Adrenal gland (tissue), 12 donors: Measurements from ENCODE around the gene MAGI1. TPM values are rescaled to one million over a fixed set of nuclear protein-coding genes. Genes with fewer than 3 reads are reported as not detected.

Source experiments
- DNase-seq, 7 donors: peaks; one replicate each; pipeline ENCODE4 v3.0.0-alpha.2; 2019 to 2020
- H3K27ac ChIP-seq, 5 donors: fragments of 200-600 bp; sonication (generic) in 4 of 5; 1 replicate in 3 of 5; 2 replicates in 2 of 5; pipeline versions ENCODE4 v1.5.1 to v1.8.0; 2016 to 2020; ENCODE audit warnings: mild to moderate bottlenecking in 1 of 5
- H3K27me3 ChIP-seq: fragments of 200-600 bp; 2 replicates; pipeline ENCODE4 v1.8.0; 2021
- H3K36me3 ChIP-seq, 2 donors: fragments of 200-600 bp; replicated peaks in 1 of 2; 1 replicate in 1 of 2; 2 replicates in 1 of 2; pipeline versions ENCODE4 v1.5.1 to v1.8.0; 2018 to 2022
- H3K4me1 ChIP-seq, 2 donors: fragments of 200-600 bp; replicated peaks in 1 of 2; 1 replicate in 1 of 2; 2 replicates in 1 of 2; pipeline versions ENCODE4 v1.5.1 to v1.8.0; 2018 to 2021
- H3K4me3 ChIP-seq, 4 donors: fragments of 200-600 bp; sonication (generic) in 3 of 4; one replicate each; pipeline ENCODE4 v1.5.1; 2016 to 2018
- H3K9me3 ChIP-seq, 3 donors: fragments of 200-600 bp; sonication (generic) in 1 of 3; replicated peaks in 1 of 3; 1 replicate in 2 of 3; 2 replicates in 1 of 3; pipeline versions ENCODE4 v1.5.1 to v1.8.0; 2016 to 2021
- POLR2A ChIP-seq, 2 donors: fragments of 450-650 bp; IDR thresholded peaks; one replicate each; pipeline ENCODE4 v1.6.1; 2017; ENCODE audit warnings: antibody characterized with exemption in 2 of 2, mild to moderate bottlenecking in 2 of 2, moderate library complexity in 1 of 2
- WGBS, 4 donors: extraction: QIAGEN DNeasy Blood & Tissue Kit in 2 of 4; methylation state at CpG; one replicate each; pipeline versions ENCODE4 v1.1.5 to v1.1.7; 2013 to 2017; 5-methylcytosine and 5-hydroxymethylcytosine counted together
- intact Hi-C, 2 donors: fragments of 100-400 bp; cut with DNase I; formaldehyde crosslinking; loops; one replicate each; pipeline versions ENCODE4 v1.14.1 to v1.15.0; 2022 to 2023
- polyA plus RNA-seq, 3 donors: library from polyadenylated mRNA; stranded (reverse); fragments of 200-250 nt in 2 of 3; fragments of 350-450 nt in 1 of 3; fragmentation: Illumina TruSeq in 1 of 3; extraction: RNeasy Lipid Tissue Mini Kit (QIAGEN cat#74804) in 1 of 3; gene quantifications; one replicate each; pipeline ENCODE4 v1.2.3, GENCODE V29; 2013 to 2014
- total RNA-seq, 9 donors: library from RNA; depleted of rRNA in 4 of 9; stranded (reverse); fragments of >200 nt in 4 of 9; fragments of 120-200 nt in 1 of 9; fragmentation: NEBNext Ultra II Directional in 1 of 9; extraction: Animal tissue kit (Norgen Biotek cat#: 25700) in 1 of 9; gene quantifications; one replicate each; pipeline versions ENCODE4 v1.1.0 to v1.2.4, GENCODE V29; 2013 to 2023
- TF ChIP-seq, protein P1 (sequence below), 6 experiments: fragments of 450-650 bp in 4 of 6; fragments of 200-600 bp in 2 of 6; sonication (generic) in 1 of 6; IDR thresholded peaks; 1 replicate in 5 of 6; 2 replicates in 1 of 6; pipeline versions ENCODE4 v1.5.1 to v1.8.0; 2016 to 2021; ENCODE audit warnings: antibody characterized with exemption in 6 of 6, mild to moderate bottlenecking in 2 of 6, moderate library complexity in 1 of 6
- donor health status: healthy with polysubstance abuse.
- donor health status: Bipolar disorder and iron deficiency.
- donor health status: DM: yes; HTN: yes; CAD: no.
- donor health status: DM: no; HTN: no; CAD: no.
- donor health status: DM: no; HTN: no; CAD: no.
- donor health status: DM: yes; HTN: yes; CAD: no.

Gene MAGI1
- total and polyA plus RNA-seq, 12 donors = 4.8 to 31.6 (median 18.5) TPM

DNA sequence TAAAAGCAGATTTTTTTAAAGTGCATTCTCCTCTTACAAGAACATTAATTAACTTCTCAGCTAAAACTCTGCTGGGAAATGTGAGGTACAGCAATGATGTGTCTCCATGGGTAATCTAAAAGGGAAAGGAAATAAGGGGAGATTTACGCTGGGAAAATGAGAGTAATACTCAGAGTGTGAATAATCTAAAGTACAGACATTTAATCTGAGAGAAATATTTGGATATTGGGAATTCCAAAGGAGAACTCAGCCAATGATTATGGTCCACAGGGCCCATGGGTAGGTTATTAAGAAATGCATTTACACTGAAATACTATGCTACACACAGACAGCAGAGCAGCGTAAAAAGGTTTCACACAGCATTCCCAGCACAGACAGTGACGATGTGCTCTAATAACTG is 229.9 kb downstream of the MAGI1 start:
- Histone ChIP-seq H3K9me3 (no peaks in the 10 kb centered on the region), H3K27me3 (no peaks in the 10 kb centered on the region), H3K36me3 (no peaks in the 10 kb centered on the region), H3K4me3 (no peak overlapping the region), H3K4me1 (no peaks in the 10 kb centered on the region), H3K27ac (no peak overlapping the region)
- intact Hi-C loops = no loop called here
- 79 to 98% (median 88%) methylated on average over 3 of the region's 3 CpGs for WGBS, 4 donors
- DNase-seq = no peak
- TF ChIP-seq POLR2A (IDR thresholded peaks at IDR 0.05) = no peak

DNA sequence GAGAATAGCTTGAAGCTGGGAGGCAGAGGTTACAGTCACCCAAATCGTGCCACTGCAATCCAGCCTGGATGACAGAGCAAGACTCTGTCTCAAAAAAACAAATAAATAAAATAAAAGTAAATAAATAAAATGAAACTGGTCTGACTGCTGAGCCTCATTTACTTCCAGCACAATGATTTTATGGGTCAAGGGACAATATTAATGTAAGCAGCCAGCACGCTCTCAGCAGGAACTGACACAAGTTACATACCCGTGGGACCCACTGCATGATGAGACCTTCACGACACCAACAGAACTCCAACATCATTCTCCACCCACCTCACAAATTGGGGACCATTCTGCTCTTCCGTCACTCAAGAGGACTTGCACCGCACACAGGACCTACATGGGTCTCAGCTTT is 230.3 kb downstream of the MAGI1 start:
- H3K27ac ChIP-seq = no peak overlapping the region
- WGBS, 4 donors = 71 to 87% (median 77%) methylated on average over 6 of the region's 6 CpGs
- H3K9me3 ChIP-seq = no peaks in the 10 kb centered on the region
- no peaks in the 10 kb centered on the region for H3K36me3 ChIP-seq
- no peak overlapping the region for H3K4me3 ChIP-seq
- H3K27me3 ChIP-seq = no peaks in the 10 kb centered on the region
- no peak for DNase-seq
- intact Hi-C loops = no loop called here
- no peaks in the 10 kb centered on the region for H3K4me1 ChIP-seq
- TF ChIP-seq, protein P1, sequence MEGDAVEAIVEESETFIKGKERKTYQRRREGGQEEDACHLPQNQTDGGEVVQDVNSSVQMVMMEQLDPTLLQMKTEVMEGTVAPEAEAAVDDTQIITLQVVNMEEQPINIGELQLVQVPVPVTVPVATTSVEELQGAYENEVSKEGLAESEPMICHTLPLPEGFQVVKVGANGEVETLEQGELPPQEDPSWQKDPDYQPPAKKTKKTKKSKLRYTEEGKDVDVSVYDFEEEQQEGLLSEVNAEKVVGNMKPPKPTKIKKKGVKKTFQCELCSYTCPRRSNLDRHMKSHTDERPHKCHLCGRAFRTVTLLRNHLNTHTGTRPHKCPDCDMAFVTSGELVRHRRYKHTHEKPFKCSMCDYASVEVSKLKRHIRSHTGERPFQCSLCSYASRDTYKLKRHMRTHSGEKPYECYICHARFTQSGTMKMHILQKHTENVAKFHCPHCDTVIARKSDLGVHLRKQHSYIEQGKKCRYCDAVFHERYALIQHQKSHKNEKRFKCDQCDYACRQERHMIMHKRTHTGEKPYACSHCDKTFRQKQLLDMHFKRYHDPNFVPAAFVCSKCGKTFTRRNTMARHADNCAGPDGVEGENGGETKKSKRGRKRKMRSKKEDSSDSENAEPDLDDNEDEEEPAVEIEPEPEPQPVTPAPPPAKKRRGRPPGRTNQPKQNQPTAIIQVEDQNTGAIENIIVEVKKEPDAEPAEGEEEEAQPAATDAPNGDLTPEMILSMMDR (IDR thresholded peaks at IDR 0.05) = no peak
- TF ChIP-seq POLR2A (IDR thresholded peaks at IDR 0.05) = no peak

DNA sequence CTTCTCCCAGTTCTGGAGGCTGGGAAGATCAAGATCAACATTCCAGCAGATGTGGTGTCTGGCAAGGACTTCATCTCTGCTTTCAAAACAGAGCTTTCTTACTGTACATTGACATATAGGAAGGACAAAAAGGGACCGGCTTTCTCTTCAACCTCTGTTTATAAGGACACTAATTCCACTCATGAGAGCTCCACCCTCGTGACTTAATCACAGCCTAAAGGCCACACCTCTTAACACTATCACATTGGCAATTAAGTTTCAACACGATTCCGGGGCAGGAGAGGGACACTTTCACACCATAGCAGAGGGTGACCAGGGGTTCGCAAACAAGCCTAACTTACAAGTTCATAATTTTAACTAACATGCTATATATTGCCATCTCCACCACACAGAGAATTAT is 231.5 kb downstream of the MAGI1 start:
- TF ChIP-seq, protein P1 (IDR thresholded peaks at IDR 0.05) = no peak
- TF ChIP-seq POLR2A (IDR thresholded peaks at IDR 0.05) = no peak
- Histone ChIP-seq H3K27ac (no peak overlapping the region), H3K27me3 (no peaks in the 10 kb centered on the region), H3K4me1 (no peaks in the 10 kb centered on the region), H3K4me3 (no peak overlapping the region), H3K9me3 (no peaks in the 10 kb centered on the region), H3K36me3 (no peaks in the 10 kb centered on the region)
- DNase-seq = no peak
- WGBS, 4 donors = 87 to 94% (median 90%) methylated on average over 5 of the region's 5 CpGs
- intact Hi-C loops = no loop called here

DNA sequence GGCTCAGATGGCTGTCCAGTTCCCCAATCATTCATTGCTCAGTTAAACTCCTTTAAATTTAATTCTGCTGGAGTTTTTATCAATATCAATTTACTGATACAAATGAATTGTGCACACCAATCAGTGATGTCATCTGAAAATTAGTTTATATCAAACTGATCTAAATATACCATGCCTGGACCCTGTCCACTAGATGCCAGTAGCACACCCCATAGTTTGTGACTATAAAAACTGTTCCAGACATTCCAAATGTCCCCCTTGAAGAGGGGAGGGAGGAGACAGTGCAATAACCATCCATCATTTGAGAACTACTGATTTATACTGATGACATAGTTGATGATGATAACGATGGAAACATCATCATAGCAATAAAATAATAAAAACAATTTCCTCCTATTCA is 232.1 kb downstream of the MAGI1 start:
- no peak for DNase-seq
- TF ChIP-seq, protein P1 (IDR thresholded peaks at IDR 0.05) = no peak
- TF ChIP-seq POLR2A (IDR thresholded peaks at IDR 0.05) = no peak
- H3K9me3 ChIP-seq = no peaks in the 10 kb centered on the region
- H3K27me3 ChIP-seq = no peaks in the 10 kb centered on the region
- intact Hi-C loops = no loop called here
- H3K36me3 ChIP-seq = no peaks in the 10 kb centered on the region
- WGBS, 4 donors = 69 to 86% (median 76%) methylated on average over 1 of the region's 1 CpG
- no peaks in the 10 kb centered on the region for H3K4me1 ChIP-seq
- H3K27ac ChIP-seq = no peak overlapping the region
- H3K4me3 ChIP-seq = no peak overlapping the region

DNA sequence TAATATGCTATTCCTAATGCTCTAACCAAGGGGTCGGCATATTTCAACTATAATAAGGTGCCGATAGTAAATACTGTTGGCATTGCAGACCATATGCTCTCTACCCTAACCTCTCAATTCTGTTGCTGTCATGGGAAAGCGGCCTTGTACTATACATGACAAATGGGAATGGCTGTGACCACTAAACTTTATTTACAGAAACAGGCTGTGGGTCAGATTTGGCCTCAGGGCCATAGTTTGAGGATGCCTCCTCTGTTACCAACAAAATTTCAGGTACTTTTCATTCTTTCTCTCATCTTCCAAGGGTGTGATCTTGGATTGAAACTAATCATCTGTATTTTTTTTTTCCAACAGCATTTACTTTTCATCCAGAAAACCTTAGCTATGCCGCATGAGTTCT is 242.0 kb downstream of the MAGI1 start:
- Histone ChIP-seq H3K27me3 (no peaks in the 10 kb centered on the region), H3K4me3 (no peak overlapping the region), H3K36me3 (no peaks in the 10 kb centered on the region), H3K4me1 (no peaks in the 10 kb centered on the region), H3K9me3 (no peaks in the 10 kb centered on the region), H3K27ac (no peak overlapping the region)
- 92 to 96% (median 93%) methylated on average over 4 of the region's 4 CpGs for WGBS, 4 donors
- no peak for DNase-seq
- intact Hi-C loops = no loop called here
- no peak for TF ChIP-seq POLR2A (IDR thresholded peaks at IDR 0.05)
- TF ChIP-seq, protein P1 (IDR thresholded peaks at IDR 0.05) = no peak
